Type B pancreatic cell (in vitro differentiated cells): ENCODE results near the gene RPS21. TPM values are rescaled to one million over a fixed set of nuclear protein-coding genes. Genes with fewer than 3 reads are reported as not detected.

ENCODE experiments used
- DNase-seq: peaks from one replicate; pipeline ENCODE4 v3.0.0; 2021; ENCODE audit warnings: mixed read lengths; ENCODE audit not compliant: unreplicated experiment; ENCODE audit errors: extremely low spot score
- H3K27ac Mint-ChIP-seq: 2 replicates; pipeline ENCODE4 v1.8.0; 2021; ENCODE audit warnings: mild to moderate bottlenecking, mixed read lengths
- H3K27me3 Mint-ChIP-seq: 2 replicates; pipeline ENCODE4 v1.8.0; 2021; ENCODE audit warnings: mixed read lengths
- H3K36me3 Mint-ChIP-seq: 2 replicates; pipeline ENCODE4 v1.8.0; 2021; ENCODE audit warnings: mixed read lengths
- H3K4me1 Mint-ChIP-seq: one replicate; pipeline ENCODE4 v1.8.0; 2021; ENCODE audit warnings: mixed read lengths; ENCODE audit not compliant: unreplicated experiment
- H3K4me3 Mint-ChIP-seq: 2 replicates; pipeline ENCODE4 v1.8.0; 2021; ENCODE audit warnings: mild to moderate bottlenecking, mixed read lengths
- H3K9me3 Mint-ChIP-seq: 2 replicates; pipeline ENCODE4 v1.8.0; 2021; ENCODE audit warnings: mixed read lengths
- total RNA-seq: library from RNA; stranded (reverse); gene quantifications from 2 replicates; pipeline ENCODE4 v1.2.1, GENCODE V29; 2021; ENCODE audit warnings: low replicate concordance
- TF ChIP-seq, protein P1 (sequence below): fragments of 200-600 bp; sonication (generic); conservative IDR thresholded peaks from 2 replicates; pipeline ENCODE4 v1.5.0; 2021; ENCODE audit warnings: antibody characterized with exemption, mild to moderate bottlenecking

Gene RPS21
- total RNA-seq, 1 donor from 2014 or later = 1,432 TPM

DNA sequence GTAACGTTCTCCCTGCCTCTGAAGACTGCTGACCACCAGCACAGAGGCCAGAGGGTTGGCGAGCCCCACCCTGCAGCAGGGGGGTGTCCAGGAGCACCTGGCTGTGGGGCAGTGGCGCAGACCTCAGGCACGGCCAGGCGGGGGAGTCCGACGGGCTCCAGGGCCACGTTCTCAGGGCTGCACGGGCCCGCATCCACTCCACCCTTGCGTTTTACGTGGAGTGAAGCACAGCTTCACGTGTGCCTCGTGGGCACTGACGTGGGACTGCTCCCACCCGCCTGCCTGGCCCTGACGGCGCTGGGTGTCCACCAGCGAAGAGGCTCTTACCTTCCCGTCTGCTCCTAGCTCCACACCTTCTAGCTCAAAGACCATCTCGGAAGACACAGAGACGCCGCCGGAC is 6.9 kb downstream of the RPS21 start:
- Mint-ChIP-seq H3K36me3 (peaks cover 5% of the 10 kb centered on the region), H3K9me3 (no peaks in the 10 kb centered on the region), H3K27ac (no peak overlapping the region), H3K4me1 (peaks cover 2% of the 10 kb centered on the region), H3K27me3 (no peaks in the 10 kb centered on the region), H3K4me3 (no peak overlapping the region)
- DNase-seq = no peak
- TF ChIP-seq, protein P1, sequence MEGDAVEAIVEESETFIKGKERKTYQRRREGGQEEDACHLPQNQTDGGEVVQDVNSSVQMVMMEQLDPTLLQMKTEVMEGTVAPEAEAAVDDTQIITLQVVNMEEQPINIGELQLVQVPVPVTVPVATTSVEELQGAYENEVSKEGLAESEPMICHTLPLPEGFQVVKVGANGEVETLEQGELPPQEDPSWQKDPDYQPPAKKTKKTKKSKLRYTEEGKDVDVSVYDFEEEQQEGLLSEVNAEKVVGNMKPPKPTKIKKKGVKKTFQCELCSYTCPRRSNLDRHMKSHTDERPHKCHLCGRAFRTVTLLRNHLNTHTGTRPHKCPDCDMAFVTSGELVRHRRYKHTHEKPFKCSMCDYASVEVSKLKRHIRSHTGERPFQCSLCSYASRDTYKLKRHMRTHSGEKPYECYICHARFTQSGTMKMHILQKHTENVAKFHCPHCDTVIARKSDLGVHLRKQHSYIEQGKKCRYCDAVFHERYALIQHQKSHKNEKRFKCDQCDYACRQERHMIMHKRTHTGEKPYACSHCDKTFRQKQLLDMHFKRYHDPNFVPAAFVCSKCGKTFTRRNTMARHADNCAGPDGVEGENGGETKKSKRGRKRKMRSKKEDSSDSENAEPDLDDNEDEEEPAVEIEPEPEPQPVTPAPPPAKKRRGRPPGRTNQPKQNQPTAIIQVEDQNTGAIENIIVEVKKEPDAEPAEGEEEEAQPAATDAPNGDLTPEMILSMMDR = no peak

DNA sequence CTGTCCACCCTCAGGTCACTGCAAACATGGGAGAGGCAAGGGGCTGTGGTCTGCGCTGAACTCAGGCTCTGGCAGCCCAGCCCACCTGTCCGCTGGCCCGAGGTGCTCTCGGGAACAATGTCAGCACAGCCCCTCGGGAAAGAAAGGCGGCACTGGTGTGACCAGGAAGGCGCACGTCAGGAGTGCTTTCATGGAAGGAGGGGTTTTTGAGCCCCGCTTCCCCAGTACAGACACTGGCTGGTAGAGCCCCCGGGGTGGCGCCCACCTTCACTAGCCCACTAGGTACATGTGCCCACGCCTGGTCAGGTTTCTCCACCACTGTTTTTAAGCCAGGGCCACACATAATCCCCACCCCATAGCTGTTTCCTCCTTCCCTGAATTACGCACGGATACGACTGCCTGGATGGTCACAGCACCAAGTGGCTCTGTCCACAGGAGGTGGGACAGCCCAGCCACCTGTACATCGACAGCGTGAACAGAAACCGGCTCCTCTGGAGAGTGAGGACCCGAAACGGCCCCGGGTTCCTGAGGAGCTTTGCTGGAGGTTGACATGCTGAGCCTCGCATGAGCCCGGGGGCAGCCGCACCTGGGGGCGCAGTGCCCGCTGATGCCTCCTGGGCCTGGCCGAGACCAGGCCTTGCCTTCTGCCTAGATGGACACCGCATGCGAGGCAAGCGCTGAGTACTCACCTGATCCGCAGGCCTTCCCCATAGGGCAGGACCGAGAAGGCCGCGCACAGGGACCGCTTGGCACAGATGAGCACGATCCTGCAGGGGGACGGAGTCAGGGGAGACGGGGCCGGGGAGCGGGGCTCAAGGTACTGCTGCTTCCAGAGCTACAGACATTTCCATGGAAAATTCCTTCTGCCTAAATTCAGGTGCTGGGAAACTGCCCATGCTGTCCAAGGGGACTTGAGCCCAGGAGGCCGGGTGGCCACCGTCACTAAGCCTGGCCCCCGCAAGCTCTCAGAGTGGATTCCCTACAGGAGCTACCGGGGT is 7.6 kb downstream of the RPS21 start:
- Mint-ChIP-seq H3K27ac (no peak overlapping the region), H3K36me3 (no peaks in the 10 kb centered on the region), H3K4me3 (no peak overlapping the region), H3K27me3 (no peaks in the 10 kb centered on the region), H3K4me1 (no peaks in the 10 kb centered on the region), H3K9me3 (no peaks in the 10 kb centered on the region)
- TF ChIP-seq, protein P1 = no peak
- no peak for DNase-seq

DNA sequence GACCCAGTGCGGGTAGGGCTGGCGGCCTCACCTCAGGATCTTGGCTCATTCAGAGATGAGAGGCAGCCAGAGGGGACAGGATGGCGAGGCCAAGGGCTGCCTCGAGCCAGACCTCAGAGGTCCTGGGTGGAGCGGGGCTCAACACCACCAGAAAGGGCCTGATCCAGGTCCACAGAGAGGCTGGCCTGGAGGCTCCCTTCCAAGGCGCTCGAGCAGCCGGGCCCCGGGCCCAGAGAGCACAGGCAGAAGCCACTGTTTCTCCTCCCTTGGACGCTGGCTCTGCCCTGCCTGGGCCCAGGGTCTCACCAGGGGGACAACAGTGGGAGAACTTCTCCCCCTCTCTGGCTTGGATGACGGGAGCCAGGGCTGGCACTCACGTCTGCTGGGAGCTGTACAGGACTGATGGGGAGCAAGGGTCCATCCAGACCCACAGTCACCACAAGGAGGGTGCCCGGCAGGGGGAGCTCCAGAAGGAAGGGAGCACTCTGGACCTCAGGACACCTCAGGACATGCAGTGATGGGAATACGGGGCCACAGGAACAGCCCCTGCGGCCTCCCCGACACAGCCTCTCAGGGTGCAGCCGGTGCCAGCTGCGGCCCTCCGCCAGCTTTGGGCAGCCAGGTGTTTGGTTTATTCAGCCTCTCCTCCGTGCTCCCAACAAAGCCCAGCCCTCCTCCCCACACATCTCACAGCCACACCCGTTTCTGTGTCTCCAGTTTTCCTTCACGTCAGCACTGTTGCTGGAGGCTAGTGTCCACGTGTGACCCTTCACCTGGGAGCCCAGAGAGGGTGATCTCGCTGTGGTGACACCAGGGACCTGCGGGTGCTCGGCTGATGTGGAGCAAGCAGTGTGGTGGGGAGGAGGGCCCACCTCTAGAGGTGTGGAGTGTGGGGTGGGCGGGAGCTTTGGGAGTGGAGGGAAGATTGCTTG is 8.7 kb downstream of the RPS21 start:
- H3K4me1 Mint-ChIP-seq = no peaks in the 10 kb centered on the region

DNA sequence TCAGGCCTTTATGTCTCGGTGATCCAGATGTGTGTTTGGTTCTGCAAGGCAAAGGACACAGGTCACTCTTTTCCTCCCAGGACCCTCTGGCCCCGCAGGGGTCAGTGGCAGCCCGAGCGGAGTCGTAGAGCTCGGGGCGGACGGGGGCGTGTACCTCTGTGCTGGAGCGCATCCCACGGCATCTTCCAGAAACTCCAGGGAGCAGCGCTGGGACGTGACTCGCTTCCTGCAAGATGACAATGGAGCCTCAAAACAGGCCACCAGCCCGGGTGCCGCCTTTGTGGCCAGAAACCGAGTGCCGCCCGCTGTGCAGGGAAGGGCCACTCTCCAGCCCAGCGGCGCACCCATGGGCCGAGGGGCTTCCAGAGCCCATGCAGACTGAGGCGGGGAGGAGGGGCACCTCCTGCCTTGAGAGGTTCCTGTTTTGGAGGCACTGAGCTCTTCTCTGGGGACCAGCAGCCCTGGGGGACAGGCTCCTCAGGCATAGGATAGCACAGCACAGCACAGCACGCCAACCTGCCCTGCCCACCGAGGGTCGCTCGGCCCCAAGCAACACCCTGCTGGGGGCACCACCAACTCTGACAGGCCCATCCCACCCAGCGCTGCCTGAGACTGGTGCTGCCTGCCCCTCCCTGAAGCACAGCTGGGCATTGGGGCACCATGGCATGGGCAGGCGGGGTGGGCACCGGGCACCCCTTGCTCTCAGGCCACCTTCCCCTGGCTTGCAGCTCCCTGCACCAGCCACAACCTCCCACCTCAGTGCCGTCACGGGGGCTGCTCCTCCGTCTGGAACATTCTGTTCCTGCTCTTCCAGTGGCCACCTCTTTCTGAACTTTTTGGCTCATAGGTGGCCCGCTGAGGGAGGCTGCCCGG is 9.7 kb downstream of the RPS21 start:
- H3K27ac Mint-ChIP-seq = no peak overlapping the region
- TF ChIP-seq, protein P1 = no peak
- DNase-seq = no peak
- no peaks in the 10 kb centered on the region for H3K36me3 Mint-ChIP-seq
- no peaks in the 10 kb centered on the region for H3K4me1 Mint-ChIP-seq
- no peak overlapping the region for H3K4me3 Mint-ChIP-seq
- H3K27me3 Mint-ChIP-seq = no peaks in the 10 kb centered on the region
- no peaks in the 10 kb centered on the region for H3K9me3 Mint-ChIP-seq

More for the DNA sequence above, 8.7 kb downstream of the RPS21 start:
- Mint-ChIP-seq H3K27me3 (no peaks in the 10 kb centered on the region), H3K4me3 (no peak overlapping the region), H3K36me3 (no peaks in the 10 kb centered on the region), H3K9me3 (no peaks in the 10 kb centered on the region), H3K27ac (no peak overlapping the region)
- no peak for DNase-seq
- TF ChIP-seq, protein P1 = no peak
